NCI-H446 treated with DMSO at 0.1 percent for 48 hours (cell line): ENCODE measurements around the gene LRSAM1.

Experiments used
- DNase-seq: peaks from one replicate; lab custom pipeline; 2025; lab: John Stamatoyannopoulos, UW

The LRSAM1 gene

GRCh38 chr9:127535834-127536233, 84.5 kb downstream of the LRSAM1 start:
- DNase-seq = no peak

- no peak for DNase-seq
These were observed 85.2 kb downstream of the LRSAM1 start for GRCh38 chr9:127536499-127536898.

- DNase-seq = peak; percentile 10
These were observed 85.7 kb downstream of the LRSAM1 start for GRCh38 chr9:127537014-127537413.

GRCh38 chr9:127537792-127538191, 86.5 kb downstream of the LRSAM1 start:
- no peak for DNase-seq

GRCh38 chr9:127538849-127539258, 87.5 kb downstream of the LRSAM1 start:
- no peak for DNase-seq

- DNase-seq = no peak
These were observed 88.1 kb downstream of the LRSAM1 start for GRCh38 chr9:127539259-127539981.

- DNase-seq = no peak
These were observed 88.8 kb downstream of the LRSAM1 start for GRCh38 chr9:127539982-127540663.

- no peak for DNase-seq
These were observed 89.3 kb downstream of the LRSAM1 start for GRCh38 chr9:127540664-127541041.

- no peak for DNase-seq
These were observed 89.9 kb downstream of the LRSAM1 start for GRCh38 chr9:127541176-127541575.

GRCh38 chr9:127541865-127542264, 90.6 kb downstream of the LRSAM1 start:
- DNase-seq = no peak

GRCh38 chr9:127543221-127543620, 91.9 kb downstream of the LRSAM1 start:
- DNase-seq = no peak

GRCh38 chr9:127543973-127544533, 92.7 kb downstream of the LRSAM1 start:
- no peak for DNase-seq

- DNase-seq = no peak
These were observed 94.2 kb downstream of the LRSAM1 start for GRCh38 chr9:127545196-127546124.

GRCh38 chr9:127546125-127546832, 95.0 kb downstream of the LRSAM1 start:
- DNase-seq = no peak

- no peak for DNase-seq
These were observed 97.1 kb downstream of the LRSAM1 start for GRCh38 chr9:127548352-127548881.

- no peak for DNase-seq
These were observed 97.9 kb downstream of the LRSAM1 start for GRCh38 chr9:127549218-127549617.

- no peak for DNase-seq
These were observed 98.4 kb downstream of the LRSAM1 start for GRCh38 chr9:127549751-127550150.

GRCh38 chr9:127550282-127550681, 99.0 kb downstream of the LRSAM1 start:
- DNase-seq = no peak

- DNase-seq = no peak
These were observed 99.4 kb downstream of the LRSAM1 start for GRCh38 chr9:127550751-127551150.
